Stimulated activated CD4-positive, alpha-beta T cell treated with anti-CD3 and anti-CD28 coated beads, Interleukin-12 subunit alpha, Interleukin-12 subunit beta, amount 100 ng/mL, for 48 hours (primary cell): ENCODE results near the gene PLPPR3.
"Not testable (repeated sequence)": the region's sequence is repeated elsewhere in the genome, so short reads cannot be mapped to it uniquely, and the experiment has no call there.

ENCODE experiments used
- DNase-seq, 3 donors: peaks; one replicate each; pipeline ENCODE4 v3.0.0-alpha.2; 2020; ENCODE audit warnings: low read depth in 2 of 3, low spot score in 1 of 3

The PLPPR3 gene

GRCh38 chr19:829129-829758, 7.5 kb upstream of the PLPPR3 start:
- no peak for DNase-seq

- DNase-seq, result no peak
These were observed 6.1 kb upstream of the PLPPR3 start, which contains the start of gene AZU1 for GRCh38 chr19:827710-828321. TSS of gene AZU1 (plus strand) at chr19:827837. CDS start at chr19:827847, 10 bp downstream.

GRCh38 chr19:827314-827709, 5.6 kb upstream of the PLPPR3 start:
- DNase-seq, result no peak

GRCh38 chr19:825897-826644, 4.3 kb upstream of the PLPPR3 start:
- no peak for DNase-seq

- no peak for DNase-seq
These were observed 3.1 kb upstream of the PLPPR3 start for GRCh38 chr19:824885-825284.

- no peak for DNase-seq
These were observed 1.9 kb upstream of the PLPPR3 start for GRCh38 chr19:823565-824121.

- DNase-seq, result no peak
These were observed 427 bp downstream of the PLPPR3 start for GRCh38 chr19:821231-821824.

GRCh38 chr19:820212-820611, 1.5 kb downstream of the PLPPR3 start:
- not testable (repeated sequence) for DNase-seq

- DNase-seq, result no peak
These were observed 5.3 kb downstream of the PLPPR3 start for GRCh38 chr19:816500-816857.

- no peak for DNase-seq
These were observed 5.8 kb downstream of the PLPPR3 start for GRCh38 chr19:815775-816499.

GRCh38 chr19:815079-815774, 6.5 kb downstream of the PLPPR3 start:
- DNase-seq, result no peak

- no peak for DNase-seq
These were observed 7.3 kb downstream of the PLPPR3 start for GRCh38 chr19:814152-815078.

- DNase-seq, result no peak
These were observed 8.3 kb downstream of the PLPPR3 start for GRCh38 chr19:813219-814151.

GRCh38 chr19:812747-813218, 9.0 kb downstream of the PLPPR3 start:
- DNase-seq, result no peak

GRCh38 chr19:812049-812746, 9.6 kb downstream of the PLPPR3 start:
- DNase-seq, result no peak

- no peak for DNase-seq
These were observed 10.2 kb downstream of the PLPPR3 start for GRCh38 chr19:811506-812048.

GRCh38 chr19:810883-811489, 10.8 kb downstream of the PLPPR3 start:
- no peak for DNase-seq
